HepG2 (cell line): ENCODE results near the gene PSMB3. TPM values are rescaled to one million over a fixed set of nuclear protein-coding genes. Genes with fewer than 3 reads are reported as not detected.

Experiments used
- ATF5 ChIP-seq: sonication (generic); formaldehyde crosslinking; IDR thresholded peaks from 2 replicates; pipeline ENCODE4 v1.4.0; 2020; ENCODE audit warnings: mild to moderate bottlenecking, low read depth, missing genetic modification reagents
- ATF7 ChIP-seq, 2 experiments: fragments of 450-650 bp in 1 of 2; sonication (generic) in 1 of 2; formaldehyde crosslinking in 1 of 2; IDR thresholded peaks; 2 replicates each; pipeline versions ENCODE4 v1.4.0 to v1.6.1; 2016 to 2020; ENCODE audit warnings: antibody characterized with exemption in 1 of 2, mild to moderate bottlenecking in 1 of 2, missing genetic modification reagents in 1 of 2
- BCLAF1 ChIP-seq: fragments of 450-650 bp; IDR thresholded peaks from 2 replicates; pipeline ENCODE4 v1.6.1; 2017; ENCODE audit warnings: mild to moderate bottlenecking
- DDIT3 ChIP-seq: sonication (generic); formaldehyde crosslinking; IDR thresholded peaks from 2 replicates; pipeline ENCODE4 v1.4.0; 2020; ENCODE audit warnings: mild to moderate bottlenecking, missing genetic modification reagents
- DZIP1 ChIP-seq: sonication (generic); formaldehyde crosslinking; IDR thresholded peaks from 2 replicates; pipeline ENCODE4 v1.5.0; 2020; ENCODE audit warnings: mild to moderate bottlenecking, missing genetic modification reagents
- EP300 ChIP-seq, 3 experiments: sonication (generic) in 1 of 3; formaldehyde crosslinking in 1 of 3; IDR thresholded peaks; 2 replicates each; pipeline versions ENCODE4 v1.5.1 to v1.6.1; 2011 to 2020; ENCODE audit warnings: low read depth in 2 of 3, low read length in 2 of 3, borderline replicate concordance in 1 of 3, improper control_type of control experiment in 1 of 3, mild to moderate bottlenecking in 1 of 3, missing genetic modification reagents in 1 of 3, moderate library complexity in 1 of 3
- MTF1 ChIP-seq: sonication (generic); formaldehyde crosslinking; IDR thresholded peaks from 2 replicates; pipeline ENCODE4 v1.5.0; 2020; ENCODE audit warnings: missing genetic modification reagents
- NKX3-1 ChIP-seq: sonication (generic); formaldehyde crosslinking; IDR thresholded peaks from 2 replicates; pipeline ENCODE4 v1.5.0; 2020; ENCODE audit warnings: missing genetic modification reagents
- NR0B2 ChIP-seq: sonication (generic); formaldehyde crosslinking; IDR thresholded peaks from 2 replicates; pipeline ENCODE4 v1.4.0; 2020; ENCODE audit warnings: mild to moderate bottlenecking, missing genetic modification reagents
- TRIM24 ChIP-seq: sonication (generic); formaldehyde crosslinking; IDR thresholded peaks from 2 replicates; pipeline ENCODE4 v1.8.0; 2022; ENCODE audit warnings: mild to moderate bottlenecking, missing genetic modification reagents
- ZBTB33 ChIP-seq: sonication (generic); formaldehyde crosslinking; IDR thresholded peaks from 2 replicates; pipeline ENCODE4 v1.4.0; 2020; ENCODE audit warnings: missing genetic modification reagents
- ZGPAT ChIP-seq: IDR thresholded peaks from 2 replicates; pipeline ENCODE4 v1.6.1; 2016; ENCODE audit warnings: mild to moderate bottlenecking
- ZNF256 ChIP-seq: sonication (generic); formaldehyde crosslinking; conservative IDR thresholded peaks from 2 replicates; pipeline ENCODE4 v1.4.0; 2020; ENCODE audit warnings: missing genetic modification reagents
- ZNF282 ChIP-seq: fragments of 450-650 bp; IDR thresholded peaks from 2 replicates; pipeline ENCODE4 v1.6.1; 2018; ENCODE audit not compliant: partially characterized antibody
- ZNF296 ChIP-seq: sonication (generic); formaldehyde crosslinking; conservative IDR thresholded peaks from 2 replicates; pipeline ENCODE4 v1.5.0; 2020; ENCODE audit warnings: mild to moderate bottlenecking, missing genetic modification reagents
- ZNF430 ChIP-seq: sonication (generic); formaldehyde crosslinking; IDR thresholded peaks from 2 replicates; pipeline ENCODE4 v1.9.0; 2021; ENCODE audit warnings: mild to moderate bottlenecking, missing genetic modification reagents
- ZNF816 ChIP-seq: sonication (generic); formaldehyde crosslinking; IDR thresholded peaks from 2 replicates; pipeline ENCODE4 v1.8.0; 2022; ENCODE audit warnings: missing genetic modification reagents, mild to moderate bottlenecking, borderline replicate concordance
- polyA plus RNA-seq, 8 experiments: library from polyadenylated mRNA; depleted of rRNA in 3 of 8; stranded (reverse) in 7 of 8; unstranded in 1 of 8; fragments of >200 nt; fragmentation: Illumina TruSeq in 4 of 8; extraction: Trizol in 4 of 8; gene quantifications; 2 replicates each; pipeline versions ENCODE4 v1.2.1 to v1.2.3, GENCODE V29; 2011 to 2016; ENCODE audit warnings: low read depth in 4 of 8, missing spikeins in 1 of 8, mixed read lengths in 1 of 8; ENCODE audit not compliant: insufficient read depth in 1 of 8
- total RNA-seq, 5 experiments: library from RNA; depleted of rRNA; stranded (reverse); fragments of >200 nt; fragmentation: Illumina TruSeq; extraction: Trizol; gene quantifications; 2 replicates each; pipeline ENCODE4 v1.2.3, GENCODE V29; 2016; ENCODE audit warnings: low read depth in 1 of 5

PSMB3 gene
- total and polyA plus RNA-seq, 2 of the 13 experiments (the other 11 are each of a cell fraction or from before 2014, with no cell fraction given): 366 to 517 TPM

GRCh38 chr17:38706505-38707216, 45.9 kb upstream of the PSMB3 start (continued):
- TF ChIP-seq ATF7 (IDR thresholded peaks at IDR 0.05) (no peak), ATF7 (CRISPR knock-in tag; IDR thresholded peaks at IDR 0.05) (no peak), NR0B2 (CRISPR knock-in tag) (no peak), EP300 (IDR thresholded peaks at IDR 0.05; ENCODE audit: low read depth in 2 of 2, low read length in 2 of 2) (no peak), EP300 (CRISPR knock-in tag; IDR thresholded peaks at IDR 0.05; ENCODE audit: borderline replicate concordance) (no peak), ZNF256 (no peak), ZNF816 (CRISPR knock-in tag) (no peak), ZNF430 (CRISPR knock-in tag) (no peak), DDIT3 (no peak), ZBTB33 (CRISPR knock-in tag) (no peak), ZNF282 (no peak), BCLAF1 (no peak), NKX3-1 (CRISPR knock-in tag) (no peak), ATF5 (CRISPR knock-in tag) (no peak), ZNF296 (CRISPR knock-in tag) (no peak), TRIM24 (no peak), DZIP1 (CRISPR knock-in tag) (no peak), MTF1 (CRISPR knock-in tag) (no peak), ZGPAT (CRISPR knock-in tag) (no peak)
